Left ventricle myocardium superior (tissue), 1 donor: ENCODE data around the gene EBPL. TPM values are rescaled to one million over a fixed set of nuclear protein-coding genes. Genes with fewer than 3 reads are reported as not detected.
"Not testable (repeated sequence)": the region's sequence is repeated elsewhere in the genome, so short reads cannot be mapped to it uniquely, and the experiment has no call there.

Source experiments
- ATAC-seq: fragments of 200-7000 bp; cut with Tn5 transposase; one replicate; pipeline ENCODE4 v1.9.1; 2020; ENCODE audit warnings: mild to moderate bottlenecking, moderate library complexity
- DNase-seq: peaks from one replicate; pipeline ENCODE4 v3.0.0-alpha.2; 2020
- intact Hi-C: fragments of 100-400 bp; cut with micrococcal nuclease; formaldehyde crosslinking; loops from one replicate; pipeline ENCODE4 v1.11.0; 2022
- long read RNA-seq: library from polyadenylated mRNA; unstranded; transcript quantifications from one replicate; pipeline ENCODE4 v2.0.0, GENCODE V29; 2021
- total RNA-seq: library from RNA; stranded (reverse); fragmentation: NEBNext Ultra II Directional; extraction: Animal tissue kit (Norgen Biotek cat#: 25700); gene quantifications from one replicate; pipeline ENCODE4 v1.2.1, GENCODE V29; 2021
- donor health status: DM: no; HTN: yes; CAD: no; lungs with severe emphysema.

The EBPL gene
- 6.9 TPM for total RNA-seq
- long read RNA-seq, transcript EBPL-201 (4 exons, 914 nt) = major isoform, 7 of 11 reads
- long read RNA-seq, partial matches to known transcripts = 0 of 11 reads
- long read RNA-seq, other reads (novel, unspliced or antisense) = 1 of 11 reads

GRCh38 chr13:49690995-49691784 is at the start of gene EBPL:
Gene EBPL (minus strand): TSS chr13:49691486. CDS start chr13:49691424, 62 bp downstream.
- DNase-seq = peak; percentile 94
- peak; percentile 99 for ATAC-seq
- intact Hi-C loops = no loop called here

GRCh38 chr13:49740870-49741269 is 49.6 kb upstream of the EBPL start:
- DNase-seq (no peak), ATAC-seq (no peak)
- intact Hi-C loops = no loop called here

- DNase-seq (no peak), ATAC-seq (no peak)
- intact Hi-C loops = no loop called here
These were observed 48.4 kb upstream of the EBPL start for GRCh38 chr13:49739498-49740187.

- ATAC-seq = peak; percentile 25
- no peak for DNase-seq
- intact Hi-C loops = no loop called here
These were observed 42.1 kb upstream of the EBPL start for GRCh38 chr13:49733181-49733951.

- intact Hi-C loops = no loop called here
- DNase-seq = no peak
- ATAC-seq = peak; percentile 83
These were observed 40.5 kb upstream of the EBPL start for GRCh38 chr13:49731766-49732165.

GRCh38 chr13:49716615-49717014 is 25.3 kb upstream of the EBPL start:
- DNase-seq (no peak), ATAC-seq (no peak)
- intact Hi-C loops = no loop called here

GRCh38 chr13:49714757-49715156 is 23.5 kb upstream of the EBPL start:
- DNase-seq (no peak), ATAC-seq (no peak)
- intact Hi-C loops = no loop called here

GRCh38 chr13:49711218-49711863 is 20.1 kb upstream of the EBPL start:
- ATAC-seq (peak; percentile 37), DNase-seq (no peak)
- intact Hi-C loops = loop anchor here (2.0 kb wide), 1 partner anchor 53 kb away; no protein-coding TSS in a partner anchor

- ATAC-seq, DNase-seq, intact Hi-C loops: not testable (repeated sequence)
These were observed 13.0 kb upstream of the EBPL start for GRCh38 chr13:49704264-49704663.

GRCh38 chr13:49701491-49701890 is 10.2 kb upstream of the EBPL start:
- no peak for ATAC-seq
- no peak for DNase-seq
- intact Hi-C loops = no loop called here

- ATAC-seq (no peak), DNase-seq (no peak)
- intact Hi-C loops = no loop called here
These were observed 6.2 kb upstream of the EBPL start for GRCh38 chr13:49697468-49697867.

- ATAC-seq = no peak
- intact Hi-C loops = no loop called here
- DNase-seq = no peak
These were observed 3.2 kb upstream of the EBPL start for GRCh38 chr13:49694446-49694845.

- DNase-seq (no peak), ATAC-seq (no peak)
- intact Hi-C loops = no loop called here
These were observed 2.6 kb upstream of the EBPL start for GRCh38 chr13:49693877-49694276.

GRCh38 chr13:49693191-49693733 is 2.0 kb upstream of the EBPL start:
- intact Hi-C loops = no loop called here
- DNase-seq (no peak), ATAC-seq (no peak)

GRCh38 chr13:49690133-49690994 is 922 bp downstream of the EBPL start:
- DNase-seq (no peak), ATAC-seq (peak; percentile 8)
- intact Hi-C loops = no loop called here

- DNase-seq (no peak), ATAC-seq (no peak)
- intact Hi-C loops = no loop called here
These were observed 7.8 kb downstream of the EBPL start for GRCh38 chr13:49683489-49683888.

GRCh38 chr13:49681842-49682435 is 9.3 kb downstream of the EBPL start:
- ATAC-seq (no peak), DNase-seq (no peak)
- intact Hi-C loops = no loop called here

GRCh38 chr13:49679246-49679645 is 12.0 kb downstream of the EBPL start:
- intact Hi-C loops = no loop called here
- no peak for DNase-seq
- no peak for ATAC-seq
